HS-5 (cell line): ENCODE measurements around the gene USP11.
"Not testable (repeated sequence)": the region's sequence is repeated elsewhere in the genome, so short reads cannot be mapped to it uniquely, and the experiment has no call there.

Experiments used
- DNase-seq: peaks from one replicate; pipeline ENCODE4 v3.0.0-alpha.2; 2012; ENCODE audit warnings: low read depth

USP11 gene

DNA sequence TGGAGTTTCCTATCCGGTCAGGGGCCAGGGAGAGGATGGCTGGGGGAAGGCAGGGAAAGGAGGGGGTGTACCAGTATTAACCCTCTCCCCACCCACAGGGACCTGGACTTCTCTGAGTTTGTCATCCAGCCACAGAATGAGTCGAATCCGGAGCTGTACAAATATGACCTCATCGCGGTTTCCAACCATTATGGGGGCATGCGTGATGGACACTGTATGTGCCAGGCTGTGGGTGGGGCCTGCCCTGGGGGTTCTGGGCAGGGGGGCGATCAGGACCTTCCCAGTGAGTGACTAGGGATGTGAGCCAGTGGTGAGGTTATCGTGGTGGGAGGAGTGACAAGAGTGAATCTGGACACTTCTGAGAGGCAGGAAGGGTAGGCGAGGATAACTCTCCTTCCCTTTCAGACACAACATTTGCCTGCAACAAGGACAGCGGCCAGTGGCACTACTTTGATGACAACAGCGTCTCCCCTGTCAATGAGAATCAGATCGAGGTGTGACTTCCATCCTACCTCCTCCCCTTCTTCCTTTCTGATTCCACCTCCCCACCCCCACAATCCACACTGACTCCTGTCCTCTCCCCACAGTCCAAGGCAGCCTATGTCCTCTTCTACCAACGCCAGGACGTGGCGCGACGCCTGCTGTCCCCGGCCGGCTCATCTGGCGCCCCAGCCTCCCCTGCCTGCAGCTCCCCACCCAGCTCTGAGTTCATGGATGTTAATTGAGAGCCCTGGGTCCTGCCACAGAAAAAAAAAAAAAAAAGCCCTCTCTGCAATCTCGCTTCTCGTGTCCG, 14.6 kb downstream of the USP11 start:
- no peak for DNase-seq

DNA sequence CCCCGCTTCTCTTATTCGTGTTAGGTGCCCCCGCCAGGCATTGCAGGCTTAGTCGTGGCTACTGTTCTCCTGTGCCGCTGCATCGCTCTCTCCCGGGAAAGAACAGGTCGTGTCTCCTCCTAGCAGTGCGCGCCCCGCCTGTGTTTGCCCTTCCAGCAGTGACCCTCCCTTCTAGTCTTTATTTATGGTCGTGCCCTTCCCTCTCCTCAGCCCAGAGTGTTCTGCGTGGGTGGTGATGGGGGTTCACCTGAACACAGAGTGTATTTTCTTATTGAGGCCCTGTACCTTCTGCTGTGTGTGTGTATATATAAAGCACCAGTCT, 15.2 kb downstream of the USP11 start:
- no peak for DNase-seq

DNA sequence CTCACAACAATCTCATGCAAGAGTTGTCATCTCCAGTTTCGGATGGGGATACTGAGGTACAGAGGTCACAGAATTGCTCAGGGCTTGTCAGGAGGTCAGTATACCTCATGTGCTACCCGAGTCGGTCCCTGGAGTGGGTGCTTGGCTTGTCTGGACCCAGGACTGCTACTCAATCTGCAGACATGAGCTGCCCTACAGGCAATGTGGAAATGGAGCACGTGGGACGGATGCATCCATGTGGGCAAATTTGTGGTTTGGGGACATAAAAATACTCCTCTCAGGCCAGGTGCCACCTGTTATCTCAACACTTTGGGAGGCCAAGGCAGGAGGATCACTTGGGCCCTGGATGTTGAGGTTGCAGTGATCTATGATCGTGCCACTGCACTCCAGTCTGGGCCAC, 15.8 kb downstream of the USP11 start:
- no peak for DNase-seq

DNA sequence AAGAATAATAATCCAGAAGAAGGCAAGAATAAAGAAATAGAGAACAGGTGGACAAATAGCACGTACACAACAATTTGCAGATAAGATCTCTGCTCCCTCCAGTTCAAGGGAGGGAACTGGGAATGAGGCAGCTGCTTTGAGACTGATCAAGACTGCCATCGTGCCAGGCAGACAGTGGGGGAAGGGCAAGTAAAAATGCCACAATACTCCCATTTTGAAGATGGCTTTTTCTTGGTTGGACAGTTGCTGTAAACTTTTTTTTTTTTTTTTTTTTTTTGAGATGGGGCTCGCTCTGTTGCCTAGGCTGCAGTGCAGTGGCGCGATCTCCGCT, 17.2 kb downstream of the USP11 start:
- no peak for DNase-seq

DNA sequence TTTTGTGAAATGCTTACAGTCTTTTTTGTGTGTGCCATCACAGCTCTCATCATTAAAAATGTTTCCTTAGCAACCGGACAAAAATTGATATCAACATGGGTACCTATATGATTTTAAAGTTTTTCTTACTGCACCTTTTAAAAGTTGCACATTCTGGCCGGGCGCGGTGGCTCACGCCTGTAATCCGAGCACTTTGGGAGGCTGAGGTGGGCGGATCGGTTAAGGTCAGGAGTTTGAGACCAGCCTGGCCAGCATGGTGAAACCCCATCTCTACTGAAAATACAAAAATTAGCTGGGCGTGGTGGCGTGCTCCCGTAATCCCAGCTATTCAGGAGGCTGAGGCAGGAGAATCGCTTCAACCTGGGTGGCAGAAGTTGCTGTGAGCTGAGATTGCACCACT, 24.8 kb downstream of the USP11 start:
- DNase-seq, result not testable (repeated sequence)

DNA sequence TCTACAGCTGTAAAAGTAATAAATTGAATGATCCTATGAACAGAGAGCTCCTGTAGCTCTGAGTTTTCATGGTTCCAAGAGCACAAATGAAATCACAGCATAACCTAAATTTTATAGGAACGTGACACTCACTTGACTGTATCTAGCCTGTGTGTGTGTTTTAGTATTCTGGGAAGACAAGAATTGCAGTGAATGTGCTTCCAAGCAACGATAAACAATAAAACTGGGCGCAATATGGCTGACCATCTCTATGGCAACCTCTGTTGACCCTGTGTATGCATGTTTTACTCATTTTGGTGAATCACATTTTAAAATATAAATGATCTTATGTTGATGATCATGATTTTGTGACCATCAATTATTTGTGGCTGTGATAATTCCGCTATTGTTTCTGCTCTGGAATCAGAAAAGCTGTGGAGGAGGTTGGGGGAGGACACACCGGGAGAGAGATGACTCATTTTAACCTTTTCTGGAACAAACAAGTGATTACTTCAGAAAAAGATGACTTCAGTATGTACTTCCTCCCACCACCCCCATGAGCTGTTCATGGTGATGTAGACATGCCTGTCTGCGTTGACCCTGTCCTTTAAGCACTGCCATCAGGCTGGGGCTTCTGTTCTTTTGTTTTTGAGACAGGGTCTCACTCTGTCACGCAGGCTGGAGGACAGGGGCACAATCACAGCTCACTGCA, 31.8 kb downstream of the USP11 start:
- DNase-seq, result no peak

DNA sequence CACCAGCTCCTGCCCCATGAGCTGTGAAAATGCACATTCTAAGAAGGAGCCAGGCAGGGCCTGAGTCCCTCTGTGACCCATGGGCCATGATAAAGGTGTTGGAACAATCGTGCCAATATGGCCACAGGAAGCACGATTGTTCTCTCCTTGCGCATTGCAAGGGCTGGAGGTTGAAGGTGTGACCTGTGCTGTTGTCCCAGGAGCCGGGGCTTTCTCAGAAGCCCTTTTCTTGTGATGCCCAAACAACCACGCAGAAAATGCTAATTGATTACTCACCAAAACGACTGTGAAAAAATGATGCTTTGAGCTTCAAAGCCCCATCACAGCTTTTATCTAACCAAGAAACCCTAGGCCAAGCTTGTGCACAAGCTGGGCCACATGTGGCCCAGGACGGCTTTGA, 33.8 kb downstream of the USP11 start:
- DNase-seq, result no peak

DNA sequence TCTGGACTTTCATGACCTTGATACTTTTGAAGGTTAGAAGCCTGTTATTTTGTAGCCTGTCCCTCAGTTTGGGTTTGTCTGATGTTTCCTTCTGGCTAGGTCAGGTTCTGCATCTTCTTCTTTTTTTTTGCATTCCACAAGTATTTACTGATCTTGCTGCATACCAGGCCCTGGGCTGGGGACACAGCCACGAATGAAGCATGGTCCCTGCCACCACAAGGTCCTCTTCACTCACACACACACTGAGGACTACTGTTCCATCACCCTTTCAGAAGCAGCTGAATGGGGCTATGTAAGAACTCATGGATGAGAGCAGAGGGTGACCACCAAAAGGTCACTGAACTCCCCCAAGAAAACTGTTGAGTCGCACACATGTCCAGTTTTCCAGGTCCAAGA, 39.2 kb downstream of the USP11 start:
- no peak for DNase-seq

DNA sequence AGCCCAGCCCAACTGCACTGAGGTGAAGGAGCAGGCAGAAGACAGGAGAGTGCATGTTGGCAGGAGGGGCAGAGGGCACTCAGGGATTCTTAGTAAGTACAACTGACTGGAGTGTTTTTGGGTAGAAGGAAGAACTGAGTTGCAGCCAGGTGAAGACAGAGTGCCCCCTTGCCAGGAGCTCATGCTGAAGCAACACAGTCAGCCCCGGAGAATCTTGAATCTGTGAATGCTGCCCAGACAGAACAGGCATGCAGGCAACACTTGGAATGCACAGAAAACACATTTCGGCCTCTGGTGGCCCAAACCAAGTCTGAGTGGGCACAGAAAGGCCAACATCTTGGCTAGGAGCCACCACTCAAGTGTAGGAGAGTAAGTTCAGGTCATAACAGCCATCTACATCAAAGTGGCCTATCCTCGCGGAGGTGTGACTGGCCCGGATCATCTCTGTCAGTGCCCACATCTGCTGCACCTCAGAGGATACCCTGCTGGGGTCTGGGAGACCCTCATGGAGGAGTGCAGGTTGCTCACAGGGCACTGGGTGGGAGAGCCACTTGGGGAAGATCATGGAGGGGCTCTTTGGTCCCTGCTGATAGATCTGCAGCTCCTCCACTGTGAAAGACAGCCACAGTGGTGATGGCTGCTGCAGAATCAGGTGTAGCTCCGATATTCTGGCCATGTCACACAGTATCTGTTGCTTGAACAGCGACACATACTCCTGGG, 40.4 kb downstream of the USP11 start:
- DNase-seq, result no peak

DNA sequence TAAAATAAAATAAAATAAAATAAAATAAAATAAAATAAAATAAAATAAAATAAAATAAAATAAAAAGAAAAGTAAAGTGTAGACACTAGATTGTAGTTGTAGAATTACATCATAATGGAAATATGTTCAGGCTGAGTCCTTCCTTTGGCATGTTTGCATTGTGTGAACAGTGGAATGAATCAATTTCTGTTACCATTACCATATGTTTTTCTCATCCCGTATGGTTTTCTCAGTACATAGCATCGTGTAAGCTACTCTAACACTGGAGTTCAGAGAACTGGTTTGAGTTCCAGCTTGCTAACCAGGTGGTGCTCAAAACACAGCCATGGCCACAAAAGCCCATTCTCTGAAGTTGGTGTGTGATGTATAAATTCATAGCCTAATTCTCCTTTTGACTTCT, 45.9 kb downstream of the USP11 start:
- peak; percentile 41 for DNase-seq

DNA sequence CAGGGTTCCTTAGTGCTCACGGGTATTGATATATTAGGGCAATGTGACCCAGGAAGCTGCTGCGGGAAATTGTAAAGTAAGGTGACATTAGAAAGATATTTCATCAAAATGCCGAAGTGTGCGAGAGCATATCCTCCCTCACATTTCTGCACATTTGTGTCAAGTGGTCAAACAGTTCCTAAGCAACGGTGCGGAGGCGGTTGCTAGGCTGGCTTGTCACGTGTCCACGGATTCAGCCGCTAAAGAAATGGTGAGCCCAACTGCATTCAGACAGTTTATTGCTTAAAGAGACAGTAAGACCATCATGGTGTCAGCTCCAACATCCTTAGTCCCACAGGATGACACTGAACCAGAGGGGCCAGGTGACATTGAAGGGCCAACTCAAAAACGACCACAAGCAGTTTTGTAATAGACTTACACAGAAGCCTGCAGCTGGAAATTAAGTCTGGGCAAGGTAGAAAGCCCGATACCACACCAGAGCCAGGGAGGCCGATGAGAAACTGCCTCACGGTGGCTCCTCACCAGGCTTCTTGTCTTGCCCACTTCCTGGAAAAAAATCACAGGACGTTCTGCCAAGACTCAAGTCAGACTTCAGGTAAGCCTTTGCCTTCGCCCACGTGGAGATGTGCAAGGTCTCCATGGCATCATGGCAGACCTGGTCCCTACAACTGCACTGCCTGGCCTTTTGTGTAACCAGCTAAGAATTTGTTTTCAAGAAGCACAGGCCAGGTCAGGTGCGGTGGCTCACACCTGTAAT, 50.4 kb downstream of the USP11 start:
- DNase-seq, result no peak

DNA sequence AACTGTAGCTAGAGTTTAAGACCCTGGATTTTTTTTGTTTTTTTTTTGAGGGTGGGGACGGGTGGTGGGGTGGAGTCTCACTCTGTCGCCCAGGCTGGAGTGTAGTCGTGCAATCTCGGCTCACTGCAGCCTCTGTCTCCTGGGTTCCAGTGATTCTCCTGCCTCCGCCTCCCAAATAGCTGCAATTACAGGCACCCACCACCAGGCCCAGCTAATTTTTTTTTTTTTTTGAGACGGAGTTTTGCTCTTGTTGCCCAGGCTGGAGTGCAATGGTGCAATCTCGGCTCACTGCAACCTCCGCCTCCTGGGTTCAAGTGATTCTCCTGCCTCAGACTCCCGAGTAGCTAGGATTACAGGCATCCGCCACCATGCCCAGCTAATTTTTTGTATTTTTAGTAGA, 51.8 kb downstream of the USP11 start:
- DNase-seq, result not testable (repeated sequence)

DNA sequence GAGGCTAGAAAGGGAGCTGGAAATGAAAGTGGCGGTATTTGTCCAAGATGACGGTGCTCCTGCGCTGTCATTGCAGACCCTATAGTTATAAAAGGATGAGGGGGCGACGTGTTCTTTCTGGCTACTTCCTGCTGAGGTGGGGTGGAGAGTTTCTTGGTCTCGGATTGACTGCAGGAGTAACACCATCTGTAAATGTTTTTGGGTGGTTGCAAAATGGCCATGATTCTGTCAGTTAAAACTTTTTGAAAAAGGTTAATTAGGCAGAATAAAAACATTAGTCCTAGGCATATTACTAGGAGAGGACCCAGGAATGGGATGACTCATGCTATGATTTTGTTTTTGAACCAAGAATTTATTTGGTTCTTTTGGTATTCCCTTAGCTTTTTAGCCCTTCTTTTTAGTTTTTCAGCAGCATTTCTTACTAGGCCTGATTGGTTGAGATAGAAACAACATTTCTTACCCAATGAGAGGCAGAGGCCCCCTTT, 53.1 kb downstream of the USP11 start:
- no peak for DNase-seq

DNA sequence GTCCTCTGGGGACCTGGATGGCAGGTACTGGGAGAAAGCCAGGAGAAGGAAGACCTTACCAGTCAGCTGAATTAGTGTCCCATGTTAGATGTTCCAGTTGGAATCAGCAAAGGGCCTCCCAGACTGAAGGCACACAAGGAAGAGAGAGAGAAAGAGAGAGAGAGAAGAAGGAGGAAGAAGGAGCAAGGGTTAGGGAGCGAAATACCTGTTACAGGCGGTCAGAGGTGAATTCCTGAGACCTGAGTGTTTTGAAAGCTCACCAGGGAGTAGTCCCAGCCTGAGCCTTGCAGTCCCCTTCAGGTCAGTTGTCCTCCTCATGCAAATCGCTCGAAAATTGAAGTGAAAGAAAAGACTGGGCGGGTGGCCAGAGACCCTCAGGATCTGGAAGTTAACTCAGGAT, 60.3 kb downstream of the USP11 start:
- no peak for DNase-seq

DNA sequence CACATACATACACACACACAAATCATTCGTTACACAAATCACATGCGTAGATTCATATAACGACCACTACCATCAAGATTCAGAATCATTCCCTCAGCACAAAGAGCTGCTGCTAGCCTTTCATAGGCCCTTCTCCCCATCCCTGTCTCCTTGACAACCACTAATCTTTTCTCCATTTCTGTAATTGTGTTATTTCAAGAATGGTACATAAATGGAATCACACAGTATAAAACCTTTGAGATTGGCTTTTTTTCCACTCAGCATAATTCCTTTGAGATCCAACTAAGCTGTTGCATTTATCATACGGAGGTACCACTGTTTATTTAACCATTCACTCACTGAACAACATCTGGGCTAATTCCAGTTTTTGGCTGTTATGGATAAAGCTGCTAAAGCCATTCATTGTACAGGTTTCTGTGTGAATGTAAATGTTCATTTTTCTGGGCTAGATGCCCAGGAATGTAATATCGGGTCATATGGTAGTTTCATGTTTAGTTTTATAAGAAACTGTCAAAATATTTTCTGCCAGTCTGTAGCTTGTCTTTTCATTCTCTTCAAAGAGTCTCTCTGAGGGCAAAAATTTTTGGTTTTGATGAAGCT, 64.1 kb downstream of the USP11 start:
- DNase-seq, result no peak

DNA sequence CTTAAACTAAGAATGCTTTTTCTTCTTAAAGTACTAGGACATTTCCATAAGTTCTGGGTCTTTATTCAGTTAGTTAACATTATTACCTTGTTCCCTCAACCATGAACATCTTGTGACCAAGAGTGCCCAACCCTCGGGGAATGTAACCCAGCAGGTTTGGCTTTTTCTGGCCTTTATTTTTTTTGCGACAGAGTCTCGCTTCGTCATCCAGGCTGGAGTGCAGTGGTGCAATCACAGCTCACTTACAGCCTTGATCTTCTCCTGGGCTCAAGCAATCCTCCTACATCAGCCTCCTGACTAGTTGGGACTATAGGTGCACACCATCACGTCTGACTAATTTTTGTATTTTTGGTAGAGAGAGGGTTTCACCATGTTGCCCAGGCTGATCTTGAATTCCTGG, 65.1 kb downstream of the USP11 start:
- DNase-seq, result no peak
